Endothelial cell of umbilical vein (primary cell): Measurements from ENCODE around the gene RALGAPA1. TPM values are rescaled to one million over a fixed set of nuclear protein-coding genes. Genes with fewer than 3 reads are reported as not detected.

Experiments used
- BruUV-seq: library from RNA; stranded (reverse); fragments of 400-500 nt; replicated peaks from 2 replicates; lab custom pipeline; 2021; lab: Mats Ljungman, UMichigan
- CTCF ChIA-PET: fragments of 300-600, 350-600 bp; sonication (Branson Sonifier 250); formaldehyde crosslinking; loops from one replicate; lab custom pipeline; 2021; ENCODE audit warnings: antibody characterized with exemption, inconsistent platforms; lab: Charles Lee
- POLR2A ChIA-PET: fragments of 300-600, 350-600 bp; sonication (Branson Sonifier 250); formaldehyde crosslinking; loops from one replicate; lab custom pipeline; 2021; ENCODE audit warnings: antibody characterized with exemption, inconsistent platforms; lab: Charles Lee
- DNase-seq: peaks from one replicate; pipeline ENCODE4 v3.0.0-alpha.2; 2011; ENCODE audit warnings: low read depth, low spot score
- FAIRE-seq: peaks from 2 replicates; lab custom pipeline; 2011; peaks lifted over from hg19 to GRCh38; lab: Jason Lieb, UNC
- H2AFZ ChIP-seq: 2 replicates; pipeline ENCODE4 v1.6.0; 2012; ENCODE audit warnings: low read depth, low read length, control low read depth, inconsistent platforms
- H3K27ac ChIP-seq: 2 replicates; pipeline ENCODE4 v1.5.1; 2011; ENCODE audit warnings: low read depth, mild to moderate bottlenecking, control low read depth, low read length, moderate library complexity; ENCODE audit not compliant: insufficient read depth
- H3K27me3 ChIP-seq, 2 experiments: 2 replicates each; pipeline versions ENCODE4 v1.6.0 to v1.6.1; 2011; ENCODE audit warnings: low read length in 2 of 2, mixed read lengths in 1 of 2; ENCODE audit not compliant: control insufficient read depth in 2 of 2, insufficient read depth in 2 of 2
- H3K36me3 ChIP-seq, 2 experiments: 2 replicates in 1 of 2; 3 replicates in 1 of 2; pipeline ENCODE4 v1.5.1; 2011; ENCODE audit warnings: low read length in 2 of 2, mild to moderate bottlenecking in 1 of 2, moderate library complexity in 1 of 2; ENCODE audit not compliant: control insufficient read depth in 2 of 2, insufficient read depth in 2 of 2; ENCODE audit errors: extremely low read depth in 1 of 2
- H3K4me1 ChIP-seq: 3 replicates; pipeline ENCODE4 v1.5.1; 2011; ENCODE audit warnings: mild to moderate bottlenecking, low read length; ENCODE audit not compliant: control insufficient read depth, insufficient read depth; ENCODE audit errors: extremely low read depth
- H3K4me2 ChIP-seq: 2 replicates; pipeline ENCODE4 v1.6.1; 2011; ENCODE audit warnings: low read length, control low read depth, mixed read lengths; ENCODE audit not compliant: insufficient read depth
- H3K4me3 ChIP-seq, 3 experiments: fragments of 200-600 bp in 1 of 3; sonication (generic), shearing (Covaris generic) in 1 of 3; replicated peaks in 1 of 3; 2 replicates each; pipeline ENCODE4 v1.5.1; 2011 to 2016; ENCODE audit warnings: control low read depth in 3 of 3, low read length in 3 of 3, mild to moderate bottlenecking in 2 of 3, inconsistent platforms in 1 of 3, low read depth in 1 of 3, moderate library complexity in 1 of 3; ENCODE audit not compliant: insufficient read depth in 1 of 3
- H3K79me2 ChIP-seq: 2 replicates; pipeline ENCODE4 v1.6.0; 2012; ENCODE audit warnings: low read length, inconsistent platforms; ENCODE audit not compliant: control insufficient read depth, insufficient read depth
- H3K9ac ChIP-seq: replicated peaks from 2 replicates; pipeline ENCODE3; 2011; ENCODE audit warnings: low read length, control low read depth; ENCODE audit not compliant: insufficient read depth; ENCODE audit errors: extremely low read depth
- H3K9me1 ChIP-seq: replicated peaks from 3 replicates; pipeline ENCODE4 v1.6.0; 2011; ENCODE audit warnings: mild to moderate bottlenecking, low read length; ENCODE audit not compliant: control insufficient read depth, insufficient read depth; ENCODE audit errors: extremely low read depth
- H3K9me3 ChIP-seq: replicated peaks from 2 replicates; pipeline ENCODE4 v1.5.1; 2012; ENCODE audit warnings: low read length, inconsistent platforms; ENCODE audit not compliant: control insufficient read depth, insufficient read depth
- H4K20me1 ChIP-seq: replicated peaks from 2 replicates; pipeline ENCODE3; 2011; ENCODE audit warnings: mild to moderate bottlenecking, low read length; ENCODE audit not compliant: control insufficient read depth, insufficient read depth; ENCODE audit errors: extremely low read depth
- CTCF ChIP-seq, 2 donors: IDR thresholded peaks; 1 replicate in 1 of 2; 2 replicates in 1 of 2; pipeline ENCODE4 v1.5.1; 2011; ENCODE audit warnings: low read length in 2 of 2, mild to moderate bottlenecking in 2 of 2, moderate library complexity in 2 of 2, control low read depth in 1 of 2, inconsistent platforms in 1 of 2, low read depth in 1 of 2; ENCODE audit not compliant: insufficient read depth in 1 of 2; ENCODE audit errors: extremely low read depth in 1 of 2
- EZH2 ChIP-seq: IDR thresholded peaks from 2 replicates; pipeline ENCODE4 v1.6.1; 2012; ENCODE audit warnings: borderline replicate concordance, low read depth, mild to moderate bottlenecking, moderate library complexity, low read length, inconsistent platforms; ENCODE audit not compliant: severe bottlenecking
- FOS ChIP-seq: IDR thresholded peaks from 2 replicates; pipeline ENCODE4 v1.6.1; 2011; ENCODE audit warnings: mild to moderate bottlenecking, low read length, moderate library complexity, borderline replicate concordance; ENCODE audit not compliant: insufficient read depth
- GATA2 ChIP-seq: IDR thresholded peaks from 2 replicates; pipeline ENCODE4 v1.7.0; 2011; ENCODE audit warnings: low read depth, mild to moderate bottlenecking, moderate library complexity, mixed read lengths, low read length; ENCODE audit not compliant: insufficient read length, insufficient read depth
- JUN ChIP-seq: IDR thresholded peaks from 2 replicates; pipeline ENCODE4 v1.6.1; 2011; ENCODE audit warnings: borderline replicate concordance, low read depth; ENCODE audit not compliant: insufficient read length, insufficient read depth
- MAX ChIP-seq: IDR thresholded peaks from 2 replicates; pipeline ENCODE4 v1.6.1; 2011; ENCODE audit not compliant: insufficient read depth, insufficient read length
- MYC ChIP-seq: IDR thresholded peaks from one replicate; pipeline ENCODE4 v1.6.1; 2011; ENCODE audit warnings: mild to moderate bottlenecking, low read depth, low read length
- POLR2A ChIP-seq: IDR thresholded peaks from 2 replicates; pipeline ENCODE4 v1.6.1; 2012; ENCODE audit warnings: low read depth, mild to moderate bottlenecking, control low read depth, low read length
- POLR2AphosphoS5 ChIP-seq: IDR thresholded peaks from 2 replicates; pipeline ENCODE4 v1.6.1; 2012; ENCODE audit warnings: low read depth, mild to moderate bottlenecking, control low read depth, low read length, moderate library complexity; ENCODE audit not compliant: insufficient read depth
- dilution Hi-C: fragments of 300-500 bp; cut with MboI; formaldehyde crosslinking; loops from one replicate; pipeline ENCODE4 v1.15.0; 2019; ENCODE audit warnings: low sequenced_read_pairs; ENCODE audit not compliant: extremely low pct_ligation_motif_present
- intact Hi-C: fragments of 100-400 bp; cut with micrococcal nuclease; formaldehyde crosslinking; loops from one replicate; pipeline ENCODE4 v1.10.0; 2022
- polyA plus RNA-seq, 4 experiments: library from polyadenylated mRNA; depleted of rRNA in 3 of 4; stranded (reverse) in 3 of 4; unstranded in 1 of 4; fragments of >200 nt; gene quantifications; 2 replicates each; pipeline versions ENCODE4 v1.2.1 to v1.2.3, GENCODE V29; 2011 to 2012; ENCODE audit warnings: missing spikeins in 1 of 4
- total RNA-seq: library from RNA; stranded (reverse); gene quantifications from 2 replicates; pipeline ENCODE4 v1.2.3, GENCODE V29; 2021

Gene RALGAPA1
- total and polyA plus RNA-seq, 2 donors (not counting 3 experiments of a cell fraction or from before 2014, with no cell fraction given), result 6.1 to 30.9 TPM

DNA sequence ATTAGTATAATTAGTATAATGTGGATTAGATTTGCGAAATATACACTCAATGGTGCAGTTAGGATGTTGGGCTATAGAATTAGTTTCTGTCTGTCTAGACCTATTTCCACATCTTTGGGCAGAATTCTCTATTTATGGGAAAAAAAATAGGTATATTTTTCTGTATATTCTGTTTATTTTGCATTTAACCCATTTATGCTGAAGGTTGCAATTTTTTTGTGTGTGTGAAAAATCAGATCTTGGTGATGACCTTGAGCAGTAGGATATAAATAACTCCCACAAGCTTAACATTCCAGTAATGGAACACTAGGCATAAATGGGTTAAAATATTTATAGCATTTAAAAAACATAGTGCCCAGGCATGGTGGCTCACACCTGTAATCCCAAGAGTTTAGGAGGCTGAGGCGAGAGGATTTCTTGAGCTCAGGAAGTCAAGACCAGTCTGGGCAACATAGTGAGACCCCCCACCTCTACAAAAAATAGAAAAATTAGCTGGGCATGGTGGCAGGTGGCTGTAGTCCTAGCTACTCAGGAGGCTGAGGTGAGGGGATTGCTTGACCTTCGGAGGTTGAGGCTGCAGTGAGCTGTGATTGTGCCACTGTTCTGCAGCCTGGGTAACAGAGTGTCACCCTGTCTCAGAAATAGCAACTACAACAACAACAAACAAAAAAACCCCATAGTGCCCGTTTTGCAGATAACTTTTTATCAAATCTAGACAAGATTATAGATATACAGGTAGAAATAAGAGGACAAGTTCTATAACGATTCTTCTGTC is 26.3 kb upstream of the RALGAPA1 start:
- no peaks in the 10 kb centered on the region for H3K27me3 ChIP-seq
- TF ChIP-seq JUN (no peak), MAX (no peak), CTCF (IDR thresholded peaks at IDR 0.05; ENCODE audit: extremely low read depth in 1 of 2, insufficient read depth in 1 of 2, low read depth in 1 of 2, low read length in 2 of 2) (no peak), GATA2 (no peak), POLR2AphosphoS5 (no peak), FOS (no peak), POLR2A (no peak), MYC (no peak), EZH2 (no peak)
- no peaks in the 10 kb centered on the region for H3K9me1 ChIP-seq
- no peak overlapping the region for H2AFZ ChIP-seq
- dilution Hi-C loops (no loop called here), intact Hi-C loops (no loop called here)
- CTCF ChIA-PET, result interaction anchor here (1.1 to 1.6 kb wide), 2 partner anchors 13 to 15 kb away, joined by 3 to 4 read pairs; no protein-coding TSS in a partner anchor
- H3K27ac ChIP-seq, result no peak overlapping the region
- H3K4me2 ChIP-seq, result no peak overlapping the region
- H3K36me3 ChIP-seq, result peaks cover 0 to 2% of the 10 kb centered on the region in 2 experiments
- H4K20me1 ChIP-seq, result no peaks in the 10 kb centered on the region
- BruUV-seq, result no TSS peak
- DNase-seq (no peak), FAIRE-seq (no peak)
- no peaks in the 10 kb centered on the region for H3K4me1 ChIP-seq
- POLR2A ChIA-PET, result no interaction called here
- H3K9me3 ChIP-seq, result no peaks in the 10 kb centered on the region
- no peaks in the 10 kb centered on the region for H3K79me2 ChIP-seq
- no peak overlapping the region for H3K4me3 ChIP-seq
- H3K9ac ChIP-seq, result no peak overlapping the region
